Fibroblast of mammary gland (primary cell): ENCODE results near the gene SPTBN4.
"Not testable (repeated sequence)": the region's sequence is repeated elsewhere in the genome, so short reads cannot be mapped to it uniquely, and the experiment has no call there.

ENCODE experiments used
- DNase-seq: peaks from one replicate; pipeline ENCODE4 v3.0.0-alpha.2; 2010; ENCODE audit warnings: low read depth
- H3K4me3 ChIP-seq: 2 replicates; pipeline ENCODE4 v1.5.1; 2011; ENCODE audit warnings: low read depth, mild to moderate bottlenecking, low read length, moderate library complexity; ENCODE audit not compliant: control insufficient read depth
- TF ChIP-seq, protein P1 (sequence below): conservative IDR thresholded peaks from 2 replicates; pipeline ENCODE4 v1.5.1; 2011; ENCODE audit warnings: low read depth, low read length, inconsistent platforms; ENCODE audit not compliant: control insufficient read depth, insufficient read depth

The SPTBN4 gene

DNA sequence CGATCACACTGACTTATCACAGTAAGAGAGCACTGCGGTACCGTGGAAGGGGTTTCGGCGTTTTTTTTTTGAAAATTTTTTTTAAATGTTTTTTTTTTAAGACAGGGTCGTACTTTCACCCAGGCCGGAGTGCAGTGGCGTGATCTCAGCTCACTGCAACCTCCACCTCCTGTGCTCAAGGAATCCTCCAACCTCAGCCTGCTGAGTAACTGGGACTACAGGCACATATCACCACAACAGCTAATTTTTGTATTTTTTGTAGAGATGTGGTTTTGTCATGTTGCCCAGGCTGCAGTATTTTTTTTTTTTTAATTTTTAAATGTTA is 153.3 kb downstream of the SPTBN4 start:
- DNase-seq, result no peak
- no peak overlapping the region for H3K4me3 ChIP-seq
- TF ChIP-seq, protein P1, sequence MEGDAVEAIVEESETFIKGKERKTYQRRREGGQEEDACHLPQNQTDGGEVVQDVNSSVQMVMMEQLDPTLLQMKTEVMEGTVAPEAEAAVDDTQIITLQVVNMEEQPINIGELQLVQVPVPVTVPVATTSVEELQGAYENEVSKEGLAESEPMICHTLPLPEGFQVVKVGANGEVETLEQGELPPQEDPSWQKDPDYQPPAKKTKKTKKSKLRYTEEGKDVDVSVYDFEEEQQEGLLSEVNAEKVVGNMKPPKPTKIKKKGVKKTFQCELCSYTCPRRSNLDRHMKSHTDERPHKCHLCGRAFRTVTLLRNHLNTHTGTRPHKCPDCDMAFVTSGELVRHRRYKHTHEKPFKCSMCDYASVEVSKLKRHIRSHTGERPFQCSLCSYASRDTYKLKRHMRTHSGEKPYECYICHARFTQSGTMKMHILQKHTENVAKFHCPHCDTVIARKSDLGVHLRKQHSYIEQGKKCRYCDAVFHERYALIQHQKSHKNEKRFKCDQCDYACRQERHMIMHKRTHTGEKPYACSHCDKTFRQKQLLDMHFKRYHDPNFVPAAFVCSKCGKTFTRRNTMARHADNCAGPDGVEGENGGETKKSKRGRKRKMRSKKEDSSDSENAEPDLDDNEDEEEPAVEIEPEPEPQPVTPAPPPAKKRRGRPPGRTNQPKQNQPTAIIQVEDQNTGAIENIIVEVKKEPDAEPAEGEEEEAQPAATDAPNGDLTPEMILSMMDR, result no peak

DNA sequence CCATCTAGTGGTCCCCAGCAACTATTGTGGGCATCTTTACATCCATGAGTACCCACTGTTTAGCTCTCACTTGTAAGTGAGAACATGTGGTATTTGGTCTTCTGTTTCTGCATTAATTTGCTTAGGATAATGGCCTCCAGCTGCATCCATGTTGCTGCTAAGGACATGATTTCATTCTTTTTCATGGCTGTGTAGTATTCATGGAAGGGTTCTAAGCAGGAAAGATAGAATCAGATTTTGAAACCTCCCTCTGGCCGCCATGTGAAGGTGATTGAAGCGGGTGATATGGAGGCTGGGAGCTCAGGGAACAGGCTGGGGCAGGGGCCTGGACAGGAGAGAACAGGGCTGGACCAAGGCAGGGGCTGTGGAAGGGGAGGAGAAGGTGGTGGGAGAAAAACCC is 154.5 kb downstream of the SPTBN4 start:
- DNase-seq, result no peak
- TF ChIP-seq, protein P1, result no peak
- no peak overlapping the region for H3K4me3 ChIP-seq

DNA sequence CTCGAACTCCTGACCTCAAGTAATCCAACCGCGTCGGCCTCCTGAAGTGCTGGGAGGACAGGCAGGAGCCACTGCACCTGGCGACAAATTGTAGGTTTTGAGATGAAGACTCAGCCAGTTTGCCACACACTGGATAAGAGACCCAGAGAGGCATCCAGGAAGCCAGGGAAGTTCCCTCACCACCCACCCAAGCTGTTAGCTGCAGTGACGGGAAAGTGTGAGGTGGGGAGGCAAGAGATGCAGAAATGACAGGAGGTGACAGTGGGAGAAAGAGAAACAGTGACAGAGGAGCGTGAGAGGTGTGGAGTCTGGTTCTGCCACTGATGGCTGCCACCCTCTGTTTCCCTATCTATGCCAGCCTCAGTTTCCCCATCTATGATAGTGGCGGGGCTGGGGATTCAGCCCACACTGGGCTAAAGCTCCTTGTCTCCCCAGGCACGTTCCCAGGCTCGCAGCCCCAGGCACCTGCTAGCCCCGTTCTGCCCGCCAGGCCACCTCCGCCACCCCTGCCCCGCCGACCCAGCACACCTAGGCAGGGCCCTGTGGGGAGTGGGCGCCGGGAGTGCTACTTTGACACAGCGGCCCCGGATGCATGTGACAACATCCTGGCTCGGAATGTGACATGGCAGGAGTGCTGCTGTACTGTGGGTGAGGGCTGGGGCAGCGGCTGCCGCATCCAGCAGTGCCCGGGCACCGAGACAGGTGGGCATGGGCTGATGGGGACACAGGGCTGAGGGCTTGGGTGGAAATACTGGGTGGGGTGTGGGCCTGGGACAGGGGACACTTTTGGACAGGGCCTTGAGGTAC is 155.4 kb downstream of the SPTBN4 start:
- no peak for DNase-seq

DNA sequence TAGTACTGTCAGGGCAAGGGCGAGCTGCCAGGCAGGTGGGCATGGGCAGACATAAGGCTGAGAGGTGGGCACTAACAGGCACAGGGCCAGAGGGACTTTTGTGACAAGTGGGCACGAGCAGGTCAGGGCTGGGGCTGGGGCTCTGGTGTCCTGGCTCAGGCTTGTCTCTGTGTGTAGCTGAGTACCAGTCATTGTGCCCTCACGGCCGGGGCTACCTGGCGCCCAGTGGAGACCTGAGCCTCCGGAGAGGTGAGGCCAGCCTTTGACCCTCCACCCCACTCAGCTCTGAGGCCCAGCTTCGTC is 155.9 kb downstream of the SPTBN4 start:
- TF ChIP-seq, protein P1, result no peak
- DNase-seq, result no peak
- no peak overlapping the region for H3K4me3 ChIP-seq

More for the DNA sequence above, 155.4 kb downstream of the SPTBN4 start:
- no peak overlapping the region for H3K4me3 ChIP-seq
- TF ChIP-seq, protein P1, result no peak

DNA sequence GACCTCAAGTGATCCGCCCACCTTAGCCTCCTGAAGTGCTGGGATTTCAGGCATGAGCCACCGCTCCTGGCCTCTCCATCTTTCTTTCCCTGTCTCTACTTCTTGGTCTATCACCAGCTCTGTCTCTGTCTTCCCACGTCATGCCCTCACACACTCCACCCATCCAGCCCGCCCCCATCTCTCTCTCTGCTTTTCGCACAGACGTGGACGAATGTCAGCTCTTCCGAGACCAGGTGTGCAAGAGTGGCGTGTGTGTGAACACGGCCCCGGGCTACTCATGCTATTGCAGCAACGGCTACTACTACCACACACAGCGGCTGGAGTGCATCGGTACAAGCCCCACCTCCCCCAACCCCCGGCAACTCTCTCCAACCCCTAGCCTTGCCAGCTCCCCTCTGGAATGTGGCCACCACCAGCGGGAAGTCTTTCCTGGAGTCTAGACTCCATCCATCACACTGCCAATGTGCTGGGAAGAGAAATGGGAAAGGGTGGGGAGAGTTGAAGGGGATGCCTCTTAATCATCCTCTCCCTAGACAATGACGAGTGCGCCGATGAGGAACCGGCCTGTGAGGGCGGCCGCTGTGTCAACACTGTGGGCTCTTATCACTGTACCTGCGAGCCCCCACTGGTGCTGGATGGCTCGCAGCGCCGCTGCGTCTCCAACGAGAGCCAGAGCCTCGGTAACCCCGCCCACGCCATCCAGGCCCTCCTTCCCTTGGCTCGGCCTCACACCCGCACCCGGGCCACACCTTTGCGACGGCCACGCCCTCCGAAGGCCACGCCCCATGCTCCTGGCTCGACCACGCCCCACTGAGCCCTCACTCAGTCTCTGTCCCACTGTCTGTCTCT is 156.8 kb downstream of the SPTBN4 start:
- TF ChIP-seq, protein P1, result no peak
- DNase-seq, result peak; percentile 58
- no peak overlapping the region for H3K4me3 ChIP-seq

DNA sequence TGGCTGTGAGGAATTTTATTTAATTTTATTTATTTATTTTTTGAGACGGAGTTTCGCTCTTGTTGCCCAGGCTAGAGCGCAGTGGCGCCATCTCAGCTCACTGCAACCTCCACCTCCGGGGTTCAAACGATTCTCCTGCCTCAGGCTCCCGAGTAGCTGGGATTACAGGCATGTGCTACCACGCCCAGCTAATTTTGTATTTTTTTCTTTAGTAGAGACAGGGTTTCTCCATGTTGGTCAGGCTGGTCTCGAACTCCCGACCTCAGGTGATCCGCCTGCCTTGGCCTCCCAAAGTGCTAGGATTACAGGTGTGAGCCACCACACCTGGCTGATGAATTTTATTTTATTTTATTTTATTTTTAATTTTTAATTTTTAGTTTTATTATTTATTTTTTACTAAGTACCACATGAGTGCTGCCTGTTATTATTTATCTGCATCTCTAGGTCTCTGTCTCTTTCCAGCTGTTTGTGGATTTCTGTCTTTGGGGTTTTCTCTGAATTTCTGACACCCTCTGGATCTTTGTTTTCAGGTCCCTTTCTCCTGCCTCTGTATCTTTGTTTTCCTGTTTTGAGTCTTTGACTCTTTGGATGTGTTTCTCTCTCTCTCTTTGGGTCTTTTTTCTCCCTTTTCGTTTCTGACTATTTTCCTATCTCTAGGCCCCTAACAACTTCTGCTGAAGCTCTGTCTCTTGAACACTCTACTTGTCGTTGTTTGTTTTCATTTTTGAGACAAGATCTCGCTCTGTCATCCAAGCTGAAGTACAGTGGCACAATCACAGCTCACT is 157.8 kb downstream of the SPTBN4 start:
- not testable (repeated sequence) for DNase-seq, H3K4me3 ChIP-seq

DNA sequence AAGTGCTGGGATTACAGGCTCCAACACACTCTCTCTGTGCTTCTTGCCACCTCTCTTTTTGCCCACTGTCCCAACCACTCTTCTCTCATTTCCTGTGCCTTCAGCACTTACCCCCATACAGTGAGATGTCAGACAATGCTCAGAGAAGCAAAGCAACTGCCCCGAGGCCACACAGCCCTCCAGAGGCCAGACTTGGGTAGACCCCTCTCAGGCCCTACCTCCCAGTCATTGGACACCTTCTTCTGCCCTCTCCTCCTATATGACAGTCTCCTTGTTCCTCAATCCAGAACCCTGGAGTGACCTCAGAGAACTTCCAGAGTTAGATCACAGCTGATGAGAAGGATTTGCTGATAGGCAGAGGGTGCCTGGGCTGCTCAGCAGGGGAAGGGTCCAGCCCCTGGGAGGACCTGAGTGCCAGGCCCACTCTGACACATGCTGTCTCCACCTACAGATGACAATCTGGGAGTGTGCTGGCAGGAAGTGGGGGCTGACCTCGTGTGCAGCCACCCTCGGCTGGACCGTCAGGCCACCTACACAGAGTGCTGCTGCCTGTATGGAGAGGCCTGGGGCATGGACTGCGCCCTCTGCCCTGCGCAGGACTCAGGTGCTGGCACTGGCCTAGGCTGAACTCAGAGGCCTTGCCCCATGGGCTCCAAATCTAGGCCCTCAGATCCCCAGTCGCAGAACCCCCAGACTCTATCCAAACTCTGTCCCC is 158.8 kb downstream of the SPTBN4 start:
- no peak overlapping the region for H3K4me3 ChIP-seq
- TF ChIP-seq, protein P1, result no peak
- no peak for DNase-seq
